DOHH2 (cell line): ENCODE results near the gene ANTXR2.

ENCODE experiments used
- H3F3A ChIP-seq: fragments of 200-600 bp; sonication (generic), shearing (Covaris generic); 2 replicates; pipeline ENCODE4 v1.6.0; 2016; ENCODE audit warnings: antibody characterized with exemption, mild to moderate bottlenecking; ENCODE audit not compliant: control insufficient read depth, insufficient read depth
- H3K27ac ChIP-seq: fragments of 200-600 bp; sonication (generic); 2 replicates; pipeline ENCODE4 v1.5.1; 2014; ENCODE audit warnings: low read depth, mild to moderate bottlenecking, low read length, moderate library complexity
- H3K27me3 ChIP-seq: fragments of 200-600 bp; sonication (generic); 2 replicates; pipeline ENCODE4 v1.6.1; 2014; ENCODE audit warnings: mild to moderate bottlenecking, low read length, mixed read lengths; ENCODE audit not compliant: control insufficient read depth
- H3K36me3 ChIP-seq: fragments of 200-600 bp; sonication (generic); 2 replicates; pipeline ENCODE4 v1.6.1; 2014; ENCODE audit warnings: mild to moderate bottlenecking, low read length, moderate library complexity, mixed read lengths; ENCODE audit not compliant: control insufficient read depth
- H3K4me1 ChIP-seq: fragments of 200-600 bp; sonication (generic); 2 replicates; pipeline ENCODE4 v1.6.1; 2014; ENCODE audit warnings: mild to moderate bottlenecking, low read length, mixed read lengths; ENCODE audit not compliant: control insufficient read depth
- H3K4me2 ChIP-seq: fragments of 200-600 bp; sonication (generic); 2 replicates; pipeline ENCODE4 v1.6.0; 2014; ENCODE audit warnings: mild to moderate bottlenecking, low read length, moderate library complexity
- H3K4me3 ChIP-seq: fragments of 200-600 bp; sonication (generic); 2 replicates; pipeline ENCODE4 v1.5.1; 2014; ENCODE audit warnings: mild to moderate bottlenecking, low read length, mixed read lengths
- H3K79me2 ChIP-seq: fragments of 200-600 bp; sonication (generic); 2 replicates; pipeline ENCODE4 v1.6.1; 2014; ENCODE audit warnings: mild to moderate bottlenecking, low read length, mixed read lengths; ENCODE audit not compliant: control insufficient read depth
- H3K9me2 ChIP-seq: fragments of 200-600 bp; sonication (generic); replicated peaks from 2 replicates; pipeline ENCODE4 v1.6.1; 2014; ENCODE audit warnings: mild to moderate bottlenecking, low read length, mixed read lengths; ENCODE audit not compliant: control insufficient read depth
- H3K9me3 ChIP-seq: fragments of 200-600 bp; sonication (generic); 2 replicates; pipeline ENCODE4 v1.6.1; 2014; ENCODE audit warnings: antibody characterized with exemption, low read length, mixed read lengths; ENCODE audit not compliant: control insufficient read depth, insufficient read depth
- H4K20me1 ChIP-seq: fragments of 200-600 bp; sonication (generic); 2 replicates; pipeline ENCODE4 v1.6.0; 2014; ENCODE audit warnings: low read depth, mild to moderate bottlenecking, antibody characterized with exemption, low read length, moderate library complexity; ENCODE audit not compliant: control insufficient read depth, insufficient read depth
- EZH2phosphoT487 ChIP-seq: fragments of 200-600 bp; sonication (generic); IDR thresholded peaks from 2 replicates; pipeline ENCODE4 v1.6.1; 2017; ENCODE audit warnings: borderline replicate concordance, mild to moderate bottlenecking, antibody characterized with exemption, low read length, moderate library complexity, mixed read lengths
- TF ChIP-seq, protein P1 (sequence below): fragments of 200-600 bp; sonication (generic); IDR thresholded peaks from one replicate; pipeline ENCODE4 v1.5.1; 2014; ENCODE audit warnings: antibody characterized with exemption, mild to moderate bottlenecking, low read depth, low read length; ENCODE audit not compliant: poor library complexity, severe bottlenecking

Gene ANTXR2

DNA sequence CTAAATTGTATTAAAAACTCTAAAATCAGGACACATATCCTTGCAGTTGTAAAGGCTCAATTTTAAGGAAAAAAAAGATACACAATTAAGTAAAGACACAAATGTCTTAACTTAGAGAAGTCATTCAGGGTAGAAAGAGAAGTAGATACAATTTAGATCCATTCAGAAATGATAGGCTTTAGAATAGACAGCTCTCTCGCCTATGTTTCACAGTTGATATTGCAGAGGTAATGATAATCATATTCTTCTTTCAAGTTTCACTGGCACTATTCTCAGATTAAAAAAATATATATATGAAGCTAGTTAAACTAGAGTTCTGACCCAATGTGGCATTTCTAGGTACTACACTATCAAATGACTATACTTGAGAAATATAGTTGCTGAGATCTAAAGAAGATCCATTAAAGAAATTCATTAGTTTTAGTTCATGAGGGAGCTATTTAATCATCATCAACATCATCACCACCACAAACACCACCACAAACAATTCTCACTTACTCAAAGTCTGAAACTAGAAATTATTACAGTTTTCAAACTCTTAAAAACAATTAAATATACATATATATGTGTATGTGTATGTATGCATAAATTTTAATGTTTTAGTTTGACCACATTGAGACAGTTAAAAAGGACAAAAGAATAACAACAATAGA is 93.1 kb downstream of the ANTXR2 start:
- Histone ChIP-seq H3K9me2 (no peaks in the 10 kb centered on the region), H3K9me3 (no peaks in the 10 kb centered on the region), H3K27ac (no peak overlapping the region), H3F3A (no peaks in the 10 kb centered on the region), H3K36me3 (no peaks in the 10 kb centered on the region), H3K4me1 (no peaks in the 10 kb centered on the region), H4K20me1 (no peaks in the 10 kb centered on the region), H3K27me3 (no peaks in the 10 kb centered on the region), H3K4me2 (no peak overlapping the region), H3K79me2 (no peaks in the 10 kb centered on the region), H3K4me3 (no peak overlapping the region)
- TF ChIP-seq, protein P1, sequence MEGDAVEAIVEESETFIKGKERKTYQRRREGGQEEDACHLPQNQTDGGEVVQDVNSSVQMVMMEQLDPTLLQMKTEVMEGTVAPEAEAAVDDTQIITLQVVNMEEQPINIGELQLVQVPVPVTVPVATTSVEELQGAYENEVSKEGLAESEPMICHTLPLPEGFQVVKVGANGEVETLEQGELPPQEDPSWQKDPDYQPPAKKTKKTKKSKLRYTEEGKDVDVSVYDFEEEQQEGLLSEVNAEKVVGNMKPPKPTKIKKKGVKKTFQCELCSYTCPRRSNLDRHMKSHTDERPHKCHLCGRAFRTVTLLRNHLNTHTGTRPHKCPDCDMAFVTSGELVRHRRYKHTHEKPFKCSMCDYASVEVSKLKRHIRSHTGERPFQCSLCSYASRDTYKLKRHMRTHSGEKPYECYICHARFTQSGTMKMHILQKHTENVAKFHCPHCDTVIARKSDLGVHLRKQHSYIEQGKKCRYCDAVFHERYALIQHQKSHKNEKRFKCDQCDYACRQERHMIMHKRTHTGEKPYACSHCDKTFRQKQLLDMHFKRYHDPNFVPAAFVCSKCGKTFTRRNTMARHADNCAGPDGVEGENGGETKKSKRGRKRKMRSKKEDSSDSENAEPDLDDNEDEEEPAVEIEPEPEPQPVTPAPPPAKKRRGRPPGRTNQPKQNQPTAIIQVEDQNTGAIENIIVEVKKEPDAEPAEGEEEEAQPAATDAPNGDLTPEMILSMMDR: no peak
- TF ChIP-seq EZH2phosphoT487: no peak

DNA sequence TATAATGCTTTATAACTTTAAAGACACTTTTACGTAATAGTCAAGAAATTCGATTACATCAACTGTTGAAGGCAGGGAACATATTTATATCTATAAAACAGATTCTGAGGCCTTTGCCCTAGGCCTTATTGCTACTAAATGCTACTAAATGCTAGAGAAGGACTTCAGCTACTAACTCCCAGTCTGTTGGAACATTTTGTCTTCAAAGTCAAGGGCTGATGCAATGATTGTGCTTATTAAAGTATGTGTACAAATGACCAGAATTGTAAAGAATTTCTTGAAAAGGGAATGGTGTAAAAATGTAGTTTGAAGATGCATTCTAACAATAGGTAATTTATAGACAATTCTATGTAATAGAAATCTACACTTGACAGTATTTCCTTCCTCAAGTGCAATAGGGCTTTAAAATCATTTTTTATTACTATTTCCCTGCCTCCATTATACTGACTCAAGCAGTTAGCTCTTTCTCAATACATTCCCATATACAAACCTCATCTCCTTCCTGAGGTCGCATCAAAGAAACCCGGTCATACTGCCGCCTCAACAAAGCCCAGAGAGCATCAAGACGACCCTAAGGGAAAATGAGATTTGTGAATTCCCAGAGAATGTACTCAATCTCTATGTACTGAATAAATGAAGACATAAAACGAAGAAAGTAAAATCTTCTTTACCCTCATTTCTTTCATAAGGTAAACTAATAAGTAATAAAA is 95.7 kb downstream of the ANTXR2 start:
- H3K9me3 ChIP-seq: no peaks in the 10 kb centered on the region
- H3K79me2 ChIP-seq: no peaks in the 10 kb centered on the region
- no peaks in the 10 kb centered on the region for H3K36me3 ChIP-seq
- no peaks in the 10 kb centered on the region for H3F3A ChIP-seq
- H3K27me3 ChIP-seq: no peaks in the 10 kb centered on the region
- no peaks in the 10 kb centered on the region for H3K9me2 ChIP-seq
- H3K27ac ChIP-seq: no peak overlapping the region
- no peaks in the 10 kb centered on the region for H3K4me1 ChIP-seq
- no peaks in the 10 kb centered on the region for H4K20me1 ChIP-seq
- TF ChIP-seq, protein P1: no peak
- no peak for TF ChIP-seq EZH2phosphoT487
- H3K4me3 ChIP-seq: no peak overlapping the region
- H3K4me2 ChIP-seq: no peak overlapping the region

DNA sequence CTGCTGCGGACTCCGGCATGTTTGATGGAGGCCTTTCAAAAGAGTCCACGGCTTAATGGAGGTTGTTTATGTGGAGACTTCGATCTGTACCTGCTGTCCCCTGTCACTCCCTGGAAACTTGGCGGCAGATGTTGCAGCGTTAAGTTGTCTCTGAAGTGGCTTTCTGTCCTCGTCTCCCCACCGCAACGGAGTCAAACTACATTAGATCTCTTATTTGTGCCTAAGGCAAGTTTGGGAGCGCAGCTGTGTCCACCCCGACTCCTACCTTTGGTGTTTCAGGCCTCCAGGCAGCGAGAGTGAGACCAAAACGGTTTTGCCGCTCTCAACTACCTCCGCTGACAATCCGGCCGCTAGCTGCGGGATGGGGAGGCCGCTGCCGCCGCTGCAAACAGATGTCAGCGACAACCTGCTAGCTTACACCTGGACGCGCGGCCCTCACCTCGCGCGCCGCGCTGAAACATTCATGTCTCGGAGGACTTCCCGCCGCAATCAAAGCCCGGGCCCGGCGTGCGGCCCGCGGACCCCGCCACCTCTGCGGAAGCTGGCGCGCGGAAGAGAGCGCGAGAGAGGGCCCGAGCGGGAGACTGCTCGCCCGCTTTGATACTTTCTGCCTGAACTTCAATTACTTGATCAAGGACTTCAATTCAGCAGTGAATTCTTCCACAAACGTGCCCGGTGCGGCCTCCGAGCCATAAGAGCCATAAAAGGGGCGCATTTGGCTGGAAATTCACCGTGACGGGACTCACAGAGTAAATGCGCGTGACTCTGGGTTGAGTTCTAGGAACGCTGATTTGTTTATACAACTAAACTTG is 108.4 kb downstream of the ANTXR2 start:
- H4K20me1 ChIP-seq: no peaks in the 10 kb centered on the region
- H3K9me3 ChIP-seq: no peaks in the 10 kb centered on the region
- H3K9me2 ChIP-seq: no peaks in the 10 kb centered on the region
- H3K4me2 ChIP-seq: no peak overlapping the region
- H3K4me3 ChIP-seq: no peak overlapping the region
- H3K36me3 ChIP-seq: no peaks in the 10 kb centered on the region
- no peaks in the 10 kb centered on the region for H3K79me2 ChIP-seq
- H3K27me3 ChIP-seq: no peaks in the 10 kb centered on the region
- no peak overlapping the region for H3K27ac ChIP-seq
- TF ChIP-seq, protein P1: no peak
- TF ChIP-seq EZH2phosphoT487: no peak
- no peaks in the 10 kb centered on the region for H3K4me1 ChIP-seq
- H3F3A ChIP-seq: no peaks in the 10 kb centered on the region
